ENCODE data around the gene NIT1.

GRCh38 chr1:161153682-161154337 is 35.9 kb downstream of the NIT1 start, which contains the start of gene UFC1:
- TF ChIP-seq CTCF (IDR thresholded peaks at IDR 0.05; ENCODE audit: low read length) (no peak), EZH2 (optimal IDR thresholded peaks at IDR 0.05; ENCODE audit: low read depth, low read length) (no peak)

Measured in MM.1S (cell line).